ENCODE data around the gene ASMTL. TPM values are rescaled to one million over a fixed set of nuclear protein-coding genes. Genes with fewer than 3 reads are reported as not detected.

Gene ASMTL
- polyA plus RNA-seq, 1 donor, result 37.1 TPM

Other genes with a start within 250 kb of the ASMTL start
- gene CRLF2, start 240.3 kb downstream of the ASMTL start, polyA plus RNA-seq (ENCODE audit: insufficient read length), result 0.12 TPM
- gene CSF2RA, start 184.1 kb downstream of the ASMTL start, polyA plus RNA-seq (ENCODE audit: insufficient read length), result 3.9 TPM
- 17.6 TPM for gene IL3RA, start 116.1 kb downstream of the ASMTL start, polyA plus RNA-seq (ENCODE audit: insufficient read length)
- gene SLC25A6, start 60.8 kb downstream of the ASMTL start, polyA plus RNA-seq (ENCODE audit: insufficient read length), result 438 TPM
- gene P2RY8, start 84.3 kb upstream of the ASMTL start, polyA plus RNA-seq (ENCODE audit: insufficient read length), result 0.73 TPM
- 48.3 TPM for gene AKAP17A, start 138.7 kb upstream of the ASMTL start, polyA plus RNA-seq (ENCODE audit: insufficient read length)
- 0.10 TPM for gene ASMT, start 162.2 kb upstream of the ASMTL start, polyA plus RNA-seq (ENCODE audit: insufficient read length)

Measured in left kidney (tissue), 1 donor.